Measurements from ENCODE around the gene PARG. TPM values are rescaled to one million over a fixed set of nuclear protein-coding genes. Genes with fewer than 3 reads are reported as not detected.
"Not testable (repeated sequence)": the region's sequence is repeated elsewhere in the genome, so short reads cannot be mapped to it uniquely, and the experiment has no call there.

The PARG gene
- total RNA-seq, 1 experiment from 2014 or later = 69.7 TPM

DNA sequence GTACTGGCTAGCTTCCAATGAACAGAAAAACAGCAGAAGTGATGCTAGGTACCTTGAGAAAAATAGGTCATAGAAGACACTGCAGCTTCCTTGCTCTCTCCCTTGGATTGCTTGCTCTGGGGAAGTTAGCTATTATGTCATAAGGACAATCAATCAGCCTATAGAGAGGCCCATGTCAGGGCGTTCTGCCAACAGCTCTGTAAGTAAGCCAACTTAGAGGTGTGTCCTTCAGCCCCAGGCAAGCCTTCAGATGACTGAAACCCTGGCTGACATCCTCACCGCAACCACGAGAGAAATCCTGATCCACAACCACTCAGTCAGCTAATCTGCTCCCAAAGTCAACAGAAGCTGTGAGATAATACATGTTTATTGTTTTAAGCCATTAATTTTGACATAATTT is 58.0 kb downstream of the PARG start:
- H3K27me3 Mint-ChIP-seq (ENCODE audit: insufficient read depth, unreplicated experiment); BruUV-seq (replicated peaks); H3K9me3 ChIP-seq; H3K4me1 ChIP-seq; intact Hi-C loops (cut with micrococcal nuclease; ENCODE audit: unreplicated experiment); POLR2A ChIA-PET; CTCF ChIA-PET; H3K27me3 ChIP-seq (replicated peaks; ENCODE audit: control insufficient read depth, insufficient read depth, low read length); H3K27ac Mint-ChIP-seq (ENCODE audit: unreplicated experiment); H3K36me3 ChIP-seq (ENCODE audit: control insufficient read depth, insufficient read depth, low read length); H3K4me3 ChIP-seq (ENCODE audit: low read depth, low read length); H3K4me3 Mint-ChIP-seq (ENCODE audit: unreplicated experiment); DNase-seq: not testable (repeated sequence)
- peaks cover 14% of the 10 kb centered on the region for H3K4me1 Mint-ChIP-seq (ENCODE audit: low read depth, unreplicated experiment)
- H3K36me3 Mint-ChIP-seq (ENCODE audit: insufficient read depth, unreplicated experiment) = peaks cover 12% of the 10 kb centered on the region
- peaks cover 11% of the 10 kb centered on the region for H3K9me3 Mint-ChIP-seq (ENCODE audit: unreplicated experiment)

DNA sequence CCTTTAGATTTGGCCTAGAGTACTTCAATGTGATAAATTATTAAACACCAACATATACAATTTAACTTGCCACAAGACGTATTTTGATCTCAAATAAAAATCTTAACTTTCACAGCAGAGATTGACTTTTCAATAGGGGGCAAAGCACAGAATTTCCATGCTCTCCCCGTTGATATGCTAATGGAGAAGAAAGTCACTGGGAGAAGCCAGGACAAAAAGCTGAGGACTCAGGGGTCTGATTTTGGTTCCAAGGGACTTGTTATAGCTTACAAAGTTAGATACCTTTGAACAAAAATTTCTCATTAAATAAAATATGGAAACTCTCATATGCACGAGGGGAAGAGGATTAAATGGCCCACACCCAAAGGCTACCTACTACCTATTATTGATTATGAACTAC is 59.5 kb downstream of the PARG start:
- peaks cover 14% of the 10 kb centered on the region for H3K4me1 Mint-ChIP-seq (ENCODE audit: low read depth, unreplicated experiment)
- H3K4me3 ChIP-seq (ENCODE audit: low read depth, low read length); H3K36me3 ChIP-seq (ENCODE audit: control insufficient read depth, insufficient read depth, low read length); DNase-seq; H3K9me3 ChIP-seq; H3K4me3 Mint-ChIP-seq (ENCODE audit: unreplicated experiment); H3K9me3 Mint-ChIP-seq (ENCODE audit: unreplicated experiment); H3K27me3 Mint-ChIP-seq (ENCODE audit: insufficient read depth, unreplicated experiment); H3K27me3 ChIP-seq (replicated peaks; ENCODE audit: control insufficient read depth, insufficient read depth, low read length); H3K27ac Mint-ChIP-seq (ENCODE audit: unreplicated experiment); H3K4me1 ChIP-seq; POLR2A ChIA-PET; BruUV-seq (replicated peaks); intact Hi-C loops (cut with micrococcal nuclease; ENCODE audit: unreplicated experiment); CTCF ChIA-PET: not testable (repeated sequence)
- H3K36me3 Mint-ChIP-seq (ENCODE audit: insufficient read depth, unreplicated experiment) = peaks cover 11% of the 10 kb centered on the region

DNA sequence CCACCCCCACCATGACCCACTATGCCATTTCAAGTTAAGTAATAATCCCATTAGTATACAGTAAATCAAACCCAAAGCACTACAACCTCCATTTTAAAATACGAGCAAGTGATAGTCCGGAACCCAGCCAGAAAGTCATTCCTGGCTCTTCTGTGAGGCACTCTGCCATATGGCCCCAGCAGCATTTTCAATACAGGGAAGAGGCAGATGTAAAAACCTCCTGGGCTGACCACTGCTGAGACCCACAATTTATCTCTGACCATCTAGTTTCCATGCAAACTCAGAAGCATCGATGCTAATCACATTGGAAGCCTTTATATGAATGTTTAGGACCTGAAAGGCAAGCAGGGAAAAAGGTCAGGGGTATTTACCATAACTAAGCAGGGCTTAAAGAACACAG is 69.1 kb downstream of the PARG start:
- intact Hi-C loops (cut with micrococcal nuclease; ENCODE audit: unreplicated experiment); POLR2A ChIA-PET; H3K9me3 Mint-ChIP-seq (ENCODE audit: unreplicated experiment); CTCF ChIA-PET; DNase-seq; H3K27me3 Mint-ChIP-seq (ENCODE audit: insufficient read depth, unreplicated experiment); H3K4me3 ChIP-seq (ENCODE audit: low read depth, low read length); H3K27ac Mint-ChIP-seq (ENCODE audit: unreplicated experiment); H3K27me3 ChIP-seq (replicated peaks; ENCODE audit: control insufficient read depth, insufficient read depth, low read length); H3K9me3 ChIP-seq; H3K4me3 Mint-ChIP-seq (ENCODE audit: unreplicated experiment); H3K4me1 ChIP-seq; H3K36me3 Mint-ChIP-seq (ENCODE audit: insufficient read depth, unreplicated experiment); BruUV-seq (replicated peaks); H3K4me1 Mint-ChIP-seq (ENCODE audit: low read depth, unreplicated experiment); H3K36me3 ChIP-seq (ENCODE audit: control insufficient read depth, insufficient read depth, low read length): not testable (repeated sequence)

DNA sequence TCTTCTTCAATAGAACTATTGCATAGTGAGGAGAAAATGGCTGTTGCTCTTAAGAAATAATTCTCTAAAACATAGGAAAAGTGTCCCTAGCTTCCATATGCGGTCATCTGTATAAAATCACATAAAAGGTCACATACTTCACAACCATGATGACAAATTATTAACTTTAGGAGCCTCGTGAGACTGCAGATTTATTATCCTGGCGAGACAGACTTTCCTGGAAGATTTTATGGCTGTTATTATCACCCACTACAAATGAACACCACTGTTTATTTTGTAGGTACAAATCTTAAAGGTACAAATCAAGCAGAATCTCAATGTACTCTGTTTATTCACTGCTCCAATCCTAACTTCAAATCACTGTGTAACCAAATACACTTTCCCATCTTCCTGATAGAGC is 70.4 kb downstream of the PARG start:
- H3K9me3 ChIP-seq; H3K27ac Mint-ChIP-seq (ENCODE audit: unreplicated experiment); H3K27me3 ChIP-seq (replicated peaks; ENCODE audit: control insufficient read depth, insufficient read depth, low read length); H3K4me3 Mint-ChIP-seq (ENCODE audit: unreplicated experiment); CTCF ChIA-PET; H3K4me1 Mint-ChIP-seq (ENCODE audit: low read depth, unreplicated experiment); POLR2A ChIA-PET; H3K36me3 ChIP-seq (ENCODE audit: control insufficient read depth, insufficient read depth, low read length); intact Hi-C loops (cut with micrococcal nuclease; ENCODE audit: unreplicated experiment); H3K9me3 Mint-ChIP-seq (ENCODE audit: unreplicated experiment); H3K36me3 Mint-ChIP-seq (ENCODE audit: insufficient read depth, unreplicated experiment); BruUV-seq (replicated peaks); H3K4me1 ChIP-seq; H3K4me3 ChIP-seq (ENCODE audit: low read depth, low read length); H3K27me3 Mint-ChIP-seq (ENCODE audit: insufficient read depth, unreplicated experiment); DNase-seq: not testable (repeated sequence)

DNA sequence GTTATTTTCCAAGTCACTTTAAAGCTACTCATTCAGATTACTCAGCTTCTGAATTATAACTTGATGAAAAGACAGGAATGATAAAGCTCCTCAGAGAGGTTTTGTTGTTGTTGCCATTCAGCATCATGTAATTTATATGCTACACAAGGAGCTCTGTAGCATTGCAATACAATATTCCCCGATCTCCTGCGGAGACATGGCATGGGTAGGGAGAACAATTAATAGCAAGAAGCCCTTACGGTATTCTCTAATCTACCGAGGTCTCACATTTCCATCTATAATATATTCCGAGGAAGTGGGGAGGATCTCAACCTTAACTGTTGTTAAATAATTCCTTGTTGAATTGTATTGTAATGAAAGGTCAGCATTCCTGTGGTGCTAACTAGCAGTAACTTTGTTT is 81.9 kb downstream of the PARG start:
- BruUV-seq (replicated peaks); POLR2A ChIA-PET; H3K4me3 ChIP-seq (ENCODE audit: low read depth, low read length); DNase-seq; CTCF ChIA-PET; H3K9me3 ChIP-seq; H3K4me3 Mint-ChIP-seq (ENCODE audit: unreplicated experiment); H3K27me3 Mint-ChIP-seq (ENCODE audit: insufficient read depth, unreplicated experiment); H3K9me3 Mint-ChIP-seq (ENCODE audit: unreplicated experiment); H3K36me3 ChIP-seq (ENCODE audit: control insufficient read depth, insufficient read depth, low read length); H3K36me3 Mint-ChIP-seq (ENCODE audit: insufficient read depth, unreplicated experiment); H3K4me1 ChIP-seq; H3K27ac Mint-ChIP-seq (ENCODE audit: unreplicated experiment); H3K4me1 Mint-ChIP-seq (ENCODE audit: low read depth, unreplicated experiment); intact Hi-C loops (cut with micrococcal nuclease; ENCODE audit: unreplicated experiment); H3K27me3 ChIP-seq (replicated peaks; ENCODE audit: control insufficient read depth, insufficient read depth, low read length): not testable (repeated sequence)

DNA sequence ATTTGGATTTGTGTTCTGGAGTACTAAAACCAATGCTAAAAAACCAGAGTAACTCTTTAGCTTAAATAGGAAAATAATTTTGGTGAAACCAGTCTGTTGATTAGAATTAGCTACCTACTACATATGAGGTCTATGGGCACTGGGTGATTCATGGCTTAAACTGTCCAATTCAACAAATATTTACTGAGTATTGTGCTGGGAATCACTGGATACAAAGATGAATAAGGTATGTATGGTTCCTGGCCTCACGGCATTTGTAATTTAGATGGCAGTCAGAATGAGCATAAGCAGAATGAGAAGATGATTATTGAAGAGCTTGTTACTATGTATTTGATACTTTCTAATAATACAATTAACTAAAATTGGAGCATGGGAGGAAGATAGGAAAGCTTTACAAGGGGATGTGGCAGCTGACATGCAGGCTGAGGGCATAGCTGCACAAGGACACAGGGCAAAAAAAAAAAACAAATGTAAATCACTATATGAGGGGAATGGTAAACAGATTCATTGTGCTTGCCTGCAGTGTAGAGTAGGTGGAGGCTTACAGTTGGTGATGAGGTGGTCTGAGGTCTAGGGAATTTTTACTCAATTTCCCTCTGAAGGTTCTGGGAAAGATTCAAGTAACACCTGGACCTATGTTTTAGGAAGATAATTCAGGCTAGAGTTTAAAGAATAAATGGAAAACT is 83.0 kb downstream of the PARG start:
- H3K4me3 ChIP-seq (ENCODE audit: low read depth, low read length); H3K27me3 ChIP-seq (replicated peaks; ENCODE audit: control insufficient read depth, insufficient read depth, low read length); H3K4me3 Mint-ChIP-seq (ENCODE audit: unreplicated experiment); intact Hi-C loops (cut with micrococcal nuclease; ENCODE audit: unreplicated experiment); H3K9me3 Mint-ChIP-seq (ENCODE audit: unreplicated experiment); H3K36me3 Mint-ChIP-seq (ENCODE audit: insufficient read depth, unreplicated experiment); H3K4me1 Mint-ChIP-seq (ENCODE audit: low read depth, unreplicated experiment); H3K9me3 ChIP-seq; POLR2A ChIA-PET; CTCF ChIA-PET; H3K36me3 ChIP-seq (ENCODE audit: control insufficient read depth, insufficient read depth, low read length); H3K27ac Mint-ChIP-seq (ENCODE audit: unreplicated experiment); DNase-seq; BruUV-seq (replicated peaks); H3K27me3 Mint-ChIP-seq (ENCODE audit: insufficient read depth, unreplicated experiment); H3K4me1 ChIP-seq: not testable (repeated sequence)

DNA sequence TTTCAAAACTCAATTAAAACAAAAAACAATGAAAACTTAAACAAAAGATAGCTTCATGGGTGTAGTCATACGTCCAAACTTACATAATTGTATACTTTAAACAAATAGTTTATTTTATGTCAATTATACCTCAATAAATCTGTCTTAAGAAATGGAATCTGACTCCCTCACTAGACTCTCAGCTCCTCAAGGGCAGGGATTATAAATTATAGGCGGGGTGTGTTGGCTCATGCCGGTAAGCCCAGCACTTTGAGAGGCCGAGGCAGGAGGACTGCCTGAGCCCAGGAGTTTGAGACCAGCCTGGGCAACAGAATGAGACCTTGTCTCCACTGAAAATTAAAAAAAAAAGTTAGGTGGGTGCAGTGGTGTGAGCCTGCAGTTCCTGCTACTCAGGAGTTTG is 92.3 kb downstream of the PARG start:
- DNase-seq; intact Hi-C loops (cut with micrococcal nuclease; ENCODE audit: unreplicated experiment); H3K27me3 Mint-ChIP-seq (ENCODE audit: insufficient read depth, unreplicated experiment); H3K9me3 ChIP-seq; H3K27ac Mint-ChIP-seq (ENCODE audit: unreplicated experiment); H3K9me3 Mint-ChIP-seq (ENCODE audit: unreplicated experiment); POLR2A ChIA-PET; CTCF ChIA-PET; BruUV-seq (replicated peaks); H3K4me3 Mint-ChIP-seq (ENCODE audit: unreplicated experiment); H3K4me3 ChIP-seq (ENCODE audit: low read depth, low read length); H3K4me1 Mint-ChIP-seq (ENCODE audit: low read depth, unreplicated experiment); H3K36me3 ChIP-seq (ENCODE audit: control insufficient read depth, insufficient read depth, low read length); H3K27me3 ChIP-seq (replicated peaks; ENCODE audit: control insufficient read depth, insufficient read depth, low read length): not testable (repeated sequence)
- peaks cover 10% of the 10 kb centered on the region for H3K4me1 ChIP-seq
- peaks cover 16% of the 10 kb centered on the region for H3K36me3 Mint-ChIP-seq (ENCODE audit: insufficient read depth, unreplicated experiment)

All from Caco-2 (cell line).